ENCODE results near the gene IPO7. TPM values are rescaled to one million over a fixed set of nuclear protein-coding genes. Genes with fewer than 3 reads are reported as not detected.

The IPO7 gene
- total RNA-seq, 1 experiment from 2014 or later: 196 TPM

DNA sequence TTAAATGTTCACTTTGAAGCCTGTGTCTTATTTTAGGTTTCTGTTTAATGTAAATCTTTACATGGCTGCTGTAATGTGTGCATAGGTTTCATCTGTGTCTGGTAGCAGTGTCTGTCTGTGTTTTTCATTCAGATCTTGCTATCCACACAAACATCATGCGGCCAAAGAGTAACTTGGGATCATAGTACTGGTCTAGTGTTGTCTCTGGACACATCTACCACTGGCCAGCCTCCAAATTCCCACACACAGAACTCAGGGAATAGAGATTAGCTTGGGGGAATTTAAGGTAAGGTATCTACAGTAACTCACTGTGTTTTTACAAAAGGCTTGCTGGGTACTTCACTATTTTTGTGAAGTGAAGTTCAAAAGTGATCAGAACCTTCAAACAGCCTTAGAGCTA lies 44.3 kb downstream of the IPO7 start:
- intact Hi-C loops (cut with micrococcal nuclease; ENCODE audit: unreplicated experiment): no loop called here
- TF ChIP-seq, protein P1, sequence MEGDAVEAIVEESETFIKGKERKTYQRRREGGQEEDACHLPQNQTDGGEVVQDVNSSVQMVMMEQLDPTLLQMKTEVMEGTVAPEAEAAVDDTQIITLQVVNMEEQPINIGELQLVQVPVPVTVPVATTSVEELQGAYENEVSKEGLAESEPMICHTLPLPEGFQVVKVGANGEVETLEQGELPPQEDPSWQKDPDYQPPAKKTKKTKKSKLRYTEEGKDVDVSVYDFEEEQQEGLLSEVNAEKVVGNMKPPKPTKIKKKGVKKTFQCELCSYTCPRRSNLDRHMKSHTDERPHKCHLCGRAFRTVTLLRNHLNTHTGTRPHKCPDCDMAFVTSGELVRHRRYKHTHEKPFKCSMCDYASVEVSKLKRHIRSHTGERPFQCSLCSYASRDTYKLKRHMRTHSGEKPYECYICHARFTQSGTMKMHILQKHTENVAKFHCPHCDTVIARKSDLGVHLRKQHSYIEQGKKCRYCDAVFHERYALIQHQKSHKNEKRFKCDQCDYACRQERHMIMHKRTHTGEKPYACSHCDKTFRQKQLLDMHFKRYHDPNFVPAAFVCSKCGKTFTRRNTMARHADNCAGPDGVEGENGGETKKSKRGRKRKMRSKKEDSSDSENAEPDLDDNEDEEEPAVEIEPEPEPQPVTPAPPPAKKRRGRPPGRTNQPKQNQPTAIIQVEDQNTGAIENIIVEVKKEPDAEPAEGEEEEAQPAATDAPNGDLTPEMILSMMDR (IDR thresholded peaks at IDR 0.05; ENCODE audit: insufficient read depth in 1 of 2, low read depth in 1 of 2, low read length in 1 of 2, severe bottlenecking in 1 of 2, unreplicated experiment in 1 of 2): no peak
- POLR2A ChIA-PET: no interaction called here
- no TSS peak for BruUV-seq (replicated peaks)
- Histone ChIP-seq H3K9me3 (no peaks in the 10 kb centered on the region), H3K4me3 (ENCODE audit: low read depth, low read length) (no peak overlapping the region), H3K36me3 (ENCODE audit: control insufficient read depth, insufficient read depth, low read length) (peaks cover 3% of the 10 kb centered on the region; the same call in 1 of the 2 replicates), H3K4me1 (no peaks in the 10 kb centered on the region), H3K27me3 (replicated peaks; ENCODE audit: control insufficient read depth, insufficient read depth, low read length) (no peaks in the 10 kb centered on the region)
- Mint-ChIP-seq H3K36me3 (ENCODE audit: insufficient read depth, unreplicated experiment) (peaks cover 95% of the 10 kb centered on the region), H3K27me3 (ENCODE audit: insufficient read depth, unreplicated experiment) (no peaks in the 10 kb centered on the region), H3K4me3 (ENCODE audit: unreplicated experiment) (no peak overlapping the region), H3K9me3 (ENCODE audit: unreplicated experiment) (no peaks in the 10 kb centered on the region), H3K4me1 (ENCODE audit: low read depth, unreplicated experiment) (no peaks in the 10 kb centered on the region), H3K27ac (ENCODE audit: unreplicated experiment) (no peak overlapping the region)
- CTCF ChIA-PET: no interaction called here
- no peak for DNase-seq

DNA sequence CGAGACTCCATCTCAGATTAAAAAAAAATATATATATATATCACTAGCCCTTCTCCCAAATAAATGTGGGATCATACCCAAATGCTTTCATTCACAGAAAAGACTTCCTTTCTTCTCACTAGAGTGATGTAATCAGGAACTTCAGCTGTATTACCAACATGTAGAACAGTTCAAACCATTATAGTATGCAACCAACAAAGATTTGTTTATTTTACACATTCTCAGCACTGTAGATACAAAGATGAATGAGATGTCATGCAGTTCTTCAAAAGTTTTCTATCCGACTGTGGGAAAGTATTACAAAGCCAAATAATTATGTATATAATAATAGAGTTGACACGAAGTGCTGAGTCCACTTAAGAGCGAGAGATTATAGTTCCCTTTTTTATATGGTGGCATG lies 54.2 kb downstream of the IPO7 start:
- ChIA-PET CTCF (interaction anchor here (0.7 to 2.1 kb wide), 2 partner anchors 68 to 423 kb away, joined by 3 to 7 read pairs; no protein-coding TSS in a partner anchor), POLR2A (interaction anchor here (1.2 kb wide), 1 partner anchor 22 kb away, joined by 3 read pairs; the partner anchor contains the start of gene ZNF143)

DNA sequence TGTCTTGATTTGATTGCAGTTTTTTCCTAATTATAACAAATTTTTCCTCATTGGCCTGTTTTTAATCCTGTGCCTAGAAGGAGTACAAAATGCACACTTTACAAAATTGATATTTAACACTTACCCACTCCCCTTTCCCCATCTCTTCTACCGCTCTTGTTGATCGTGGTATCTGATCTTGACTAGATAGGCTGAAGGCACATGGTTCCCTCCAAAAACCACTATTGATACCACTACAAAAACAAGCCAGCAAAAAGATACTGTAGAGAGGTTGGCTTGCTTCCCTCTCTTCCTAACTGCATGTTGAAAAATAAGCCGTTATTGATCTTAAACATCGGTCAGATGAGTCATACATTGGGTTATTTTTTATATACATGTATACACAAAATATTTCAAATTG lies 61.8 kb downstream of the IPO7 start:
- Mint-ChIP-seq H3K4me3 (ENCODE audit: unreplicated experiment) (no peak overlapping the region), H3K36me3 (ENCODE audit: insufficient read depth, unreplicated experiment) (peaks cover 91% of the 10 kb centered on the region), H3K27me3 (ENCODE audit: insufficient read depth, unreplicated experiment) (no peaks in the 10 kb centered on the region), H3K4me1 (ENCODE audit: low read depth, unreplicated experiment) (no peaks in the 10 kb centered on the region), H3K9me3 (ENCODE audit: unreplicated experiment) (peaks cover 1% of the 10 kb centered on the region), H3K27ac (ENCODE audit: unreplicated experiment) (no peak overlapping the region)
- CTCF ChIA-PET: no interaction called here
- Histone ChIP-seq H3K4me3 (ENCODE audit: low read depth, low read length) (no peak overlapping the region), H3K9me3 (no peaks in the 10 kb centered on the region), H3K27me3 (replicated peaks; ENCODE audit: control insufficient read depth, insufficient read depth, low read length) (no peaks in the 10 kb centered on the region), H3K4me1 (no peaks in the 10 kb centered on the region), H3K36me3 (ENCODE audit: control insufficient read depth, insufficient read depth, low read length) (peaks cover 3% of the 10 kb centered on the region)
- BruUV-seq (replicated peaks): no TSS peak
- POLR2A ChIA-PET: no interaction called here
- no peak for DNase-seq
- TF ChIP-seq, protein P1 (IDR thresholded peaks at IDR 0.05; ENCODE audit: insufficient read depth in 1 of 2, low read depth in 1 of 2, low read length in 1 of 2, severe bottlenecking in 1 of 2, unreplicated experiment in 1 of 2): no peak
- intact Hi-C loops (cut with micrococcal nuclease; ENCODE audit: unreplicated experiment): no loop called here

More for the DNA sequence above, 54.2 kb downstream of the IPO7 start:
- H3K9me3 Mint-ChIP-seq (ENCODE audit: unreplicated experiment): no peaks in the 10 kb centered on the region
- no peak overlapping the region for H3K27ac Mint-ChIP-seq (ENCODE audit: unreplicated experiment)
- Histone ChIP-seq H3K9me3 (no peaks in the 10 kb centered on the region), H3K36me3 (ENCODE audit: control insufficient read depth, insufficient read depth, low read length) (peaks cover 8% of the 10 kb centered on the region), H3K27me3 (replicated peaks; ENCODE audit: control insufficient read depth, insufficient read depth, low read length) (no peaks in the 10 kb centered on the region), H3K4me3 (ENCODE audit: low read depth, low read length) (no peak overlapping the region), H3K4me1 (no peaks in the 10 kb centered on the region)
- no peak overlapping the region for H3K4me3 Mint-ChIP-seq (ENCODE audit: unreplicated experiment)
- TF ChIP-seq, protein P1 (IDR thresholded peaks at IDR 0.05; ENCODE audit: insufficient read depth in 1 of 2, low read depth in 1 of 2, low read length in 1 of 2, severe bottlenecking in 1 of 2, unreplicated experiment in 1 of 2): no peak
- H3K4me1 Mint-ChIP-seq (ENCODE audit: low read depth, unreplicated experiment): no peaks in the 10 kb centered on the region
- no peak for DNase-seq
- intact Hi-C loops (cut with micrococcal nuclease; ENCODE audit: unreplicated experiment): no loop called here
- no peaks in the 10 kb centered on the region for H3K27me3 Mint-ChIP-seq (ENCODE audit: insufficient read depth, unreplicated experiment)
- peaks cover 98% of the 10 kb centered on the region for H3K36me3 Mint-ChIP-seq (ENCODE audit: insufficient read depth, unreplicated experiment)
- BruUV-seq (replicated peaks): no TSS peak
